Measurements from ENCODE around the gene OSBPL10.

OSBPL10 gene

DNA sequence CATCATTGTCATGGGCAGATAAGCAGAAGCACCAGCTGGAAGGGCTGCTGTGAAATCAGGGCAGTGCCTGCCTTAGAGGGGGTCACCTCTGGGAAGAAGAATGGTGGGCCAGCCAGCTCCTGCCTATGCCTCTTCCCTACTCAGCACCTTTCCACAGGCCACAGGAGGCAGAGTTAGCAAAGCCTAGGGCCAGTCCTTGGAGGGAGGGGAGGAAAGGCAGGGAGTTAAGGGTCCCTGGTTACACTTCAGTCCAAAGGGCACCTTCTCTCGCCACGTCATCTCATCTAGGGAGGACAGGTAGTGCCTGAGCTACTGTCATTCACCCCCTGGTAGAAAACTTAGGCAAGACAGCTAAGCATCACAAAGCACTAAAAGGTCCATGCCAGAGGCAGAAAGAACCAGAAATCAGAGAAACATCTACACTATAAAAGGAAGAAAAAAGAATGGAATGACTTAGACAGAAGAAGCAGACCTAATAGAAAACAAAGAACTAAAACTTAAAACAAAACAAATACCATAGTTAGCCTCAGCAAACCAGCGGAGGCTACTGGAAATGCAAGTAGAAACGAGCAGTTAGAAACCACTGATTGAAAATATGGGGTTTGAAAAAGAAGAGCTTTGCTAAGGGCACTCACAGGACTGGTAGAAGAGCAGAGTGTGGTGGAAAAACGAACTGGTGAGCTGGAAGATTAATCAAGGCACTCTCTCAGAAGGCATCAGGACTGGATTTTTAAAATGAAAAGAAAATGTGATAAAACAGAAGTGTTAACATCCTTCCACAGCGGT lies 84.2 kb downstream of the OSBPL10 start:
- ATAC-seq, result no peak
- TF ChIP-seq SNAI2 (CRISPR knock-in tag; IDR thresholded peaks at IDR 0.05) (no peak), CSRNP3 (CRISPR knock-in tag; IDR thresholded peaks at IDR 0.05) (no peak), ZFP30 (CRISPR knock-in tag; IDR thresholded peaks at IDR 0.05) (no peak)

DNA sequence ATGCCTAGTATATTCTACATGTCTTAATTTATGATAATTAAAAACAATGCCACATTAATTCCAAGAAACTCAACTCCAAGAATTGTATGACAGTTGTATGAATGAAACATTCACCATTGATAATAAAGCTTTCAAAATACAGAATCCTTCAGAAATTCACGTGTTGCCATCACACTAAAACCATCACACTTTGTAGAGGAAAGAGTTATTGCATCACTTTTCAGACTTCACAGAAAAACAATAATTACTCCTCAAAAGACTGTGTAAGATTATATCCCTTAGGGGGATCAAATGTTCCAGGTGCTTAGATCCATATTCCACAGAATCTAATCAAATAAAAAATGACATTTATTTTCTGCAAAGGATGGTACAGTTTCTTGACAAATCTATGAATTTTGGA lies 85.0 kb downstream of the OSBPL10 start:
- no peak for TF ChIP-seq SNAI2 (CRISPR knock-in tag; IDR thresholded peaks at IDR 0.05)

DNA sequence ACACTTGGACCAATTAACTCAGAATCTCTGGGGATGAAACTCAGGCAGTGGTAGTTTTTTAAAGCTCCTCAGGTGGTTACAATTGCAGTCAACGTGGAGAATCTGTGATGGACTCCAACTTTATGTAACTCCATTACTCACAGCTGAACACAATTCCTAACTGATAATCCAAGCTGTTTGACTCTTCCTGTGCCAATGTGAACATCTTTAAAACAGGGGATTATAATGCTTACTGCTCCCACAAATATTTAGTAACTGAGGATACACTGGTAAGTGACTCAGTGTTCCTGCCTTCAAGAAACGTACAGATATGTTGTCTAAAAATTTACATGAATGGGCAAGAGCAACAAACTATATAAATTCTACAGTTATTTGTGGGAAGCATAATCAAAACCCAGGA lies 85.6 kb downstream of the OSBPL10 start:
- no peak for TF ChIP-seq ZNF8 (CRISPR knock-in tag; IDR thresholded peaks at IDR 0.05)
- TF ChIP-seq, protein P1, sequence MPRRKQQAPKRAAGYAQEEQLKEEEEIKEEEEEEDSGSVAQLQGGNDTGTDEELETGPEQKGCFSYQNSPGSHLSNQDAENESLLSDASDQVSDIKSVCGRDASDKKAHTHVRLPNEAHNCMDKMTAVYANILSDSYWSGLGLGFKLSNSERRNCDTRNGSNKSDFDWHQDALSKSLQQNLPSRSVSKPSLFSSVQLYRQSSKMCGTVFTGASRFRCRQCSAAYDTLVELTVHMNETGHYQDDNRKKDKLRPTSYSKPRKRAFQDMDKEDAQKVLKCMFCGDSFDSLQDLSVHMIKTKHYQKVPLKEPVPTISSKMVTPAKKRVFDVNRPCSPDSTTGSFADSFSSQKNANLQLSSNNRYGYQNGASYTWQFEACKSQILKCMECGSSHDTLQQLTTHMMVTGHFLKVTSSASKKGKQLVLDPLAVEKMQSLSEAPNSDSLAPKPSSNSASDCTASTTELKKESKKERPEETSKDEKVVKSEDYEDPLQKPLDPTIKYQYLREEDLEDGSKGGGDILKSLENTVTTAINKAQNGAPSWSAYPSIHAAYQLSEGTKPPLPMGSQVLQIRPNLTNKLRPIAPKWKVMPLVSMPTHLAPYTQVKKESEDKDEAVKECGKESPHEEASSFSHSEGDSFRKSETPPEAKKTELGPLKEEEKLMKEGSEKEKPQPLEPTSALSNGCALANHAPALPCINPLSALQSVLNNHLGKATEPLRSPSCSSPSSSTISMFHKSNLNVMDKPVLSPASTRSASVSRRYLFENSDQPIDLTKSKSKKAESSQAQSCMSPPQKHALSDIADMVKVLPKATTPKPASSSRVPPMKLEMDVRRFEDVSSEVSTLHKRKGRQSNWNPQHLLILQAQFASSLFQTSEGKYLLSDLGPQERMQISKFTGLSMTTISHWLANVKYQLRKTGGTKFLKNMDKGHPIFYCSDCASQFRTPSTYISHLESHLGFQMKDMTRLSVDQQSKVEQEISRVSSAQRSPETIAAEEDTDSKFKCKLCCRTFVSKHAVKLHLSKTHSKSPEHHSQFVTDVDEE (CRISPR knock-in tag; IDR thresholded peaks at IDR 0.05), result no peak
- TF ChIP-seq, protein P2, sequence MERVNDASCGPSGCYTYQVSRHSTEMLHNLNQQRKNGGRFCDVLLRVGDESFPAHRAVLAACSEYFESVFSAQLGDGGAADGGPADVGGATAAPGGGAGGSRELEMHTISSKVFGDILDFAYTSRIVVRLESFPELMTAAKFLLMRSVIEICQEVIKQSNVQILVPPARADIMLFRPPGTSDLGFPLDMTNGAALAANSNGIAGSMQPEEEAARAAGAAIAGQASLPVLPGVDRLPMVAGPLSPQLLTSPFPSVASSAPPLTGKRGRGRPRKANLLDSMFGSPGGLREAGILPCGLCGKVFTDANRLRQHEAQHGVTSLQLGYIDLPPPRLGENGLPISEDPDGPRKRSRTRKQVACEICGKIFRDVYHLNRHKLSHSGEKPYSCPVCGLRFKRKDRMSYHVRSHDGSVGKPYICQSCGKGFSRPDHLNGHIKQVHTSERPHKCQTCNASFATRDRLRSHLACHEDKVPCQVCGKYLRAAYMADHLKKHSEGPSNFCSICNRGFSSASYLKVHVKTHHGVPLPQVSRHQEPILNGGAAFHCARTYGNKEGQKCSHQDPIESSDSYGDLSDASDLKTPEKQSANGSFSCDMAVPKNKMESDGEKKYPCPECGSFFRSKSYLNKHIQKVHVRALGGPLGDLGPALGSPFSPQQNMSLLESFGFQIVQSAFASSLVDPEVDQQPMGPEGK (CRISPR knock-in tag; IDR thresholded peaks at IDR 0.05; ENCODE audit: borderline replicate concordance), result no peak
- no peak for ATAC-seq

More for the DNA sequence above, 85.0 kb downstream of the OSBPL10 start:
- ATAC-seq, result no peak

- no peak for ATAC-seq
- TF ChIP-seq POU6F1 (CRISPR knock-in tag; IDR thresholded peaks at IDR 0.05; ENCODE audit: borderline replicate concordance, low read depth) (no peak), OSR1 (CRISPR knock-in tag; IDR thresholded peaks at IDR 0.05) (no peak), BACH2 (CRISPR knock-in tag; IDR thresholded peaks at IDR 0.05; ENCODE audit: borderline replicate concordance) (no peak), CSDC2 (CRISPR knock-in tag; IDR thresholded peaks at IDR 0.05) (no peak), TOX (CRISPR knock-in tag; IDR thresholded peaks at IDR 0.05; ENCODE audit: borderline replicate concordance) (no peak), ZFP3 (CRISPR knock-in tag; IDR thresholded peaks at IDR 0.05) (no peak), ZFP30 (CRISPR knock-in tag; IDR thresholded peaks at IDR 0.05) (no peak), TCF4 (CRISPR knock-in tag; IDR thresholded peaks at IDR 0.05; ENCODE audit: borderline replicate concordance) (no peak), SNAI2 (CRISPR knock-in tag; IDR thresholded peaks at IDR 0.05) (no peak), RARB (CRISPR knock-in tag; IDR thresholded peaks at IDR 0.05) (no peak), CSRNP3 (CRISPR knock-in tag; IDR thresholded peaks at IDR 0.05) (no peak), ZC3H10 (CRISPR knock-in tag; IDR thresholded peaks at IDR 0.05) (no peak)
- TF ChIP-seq, protein P2 (CRISPR knock-in tag; IDR thresholded peaks at IDR 0.05; ENCODE audit: borderline replicate concordance), result no peak
These were observed 88.0 kb downstream of the OSBPL10 start for GRCh38 chr3:31892916-31893573.

Data from SK-N-SH treated with all-trans-retinoic acid at 6 μM for 48 hours (cell line).